Ishikawa (cell line): ENCODE results near the gene PTH2.

ENCODE experiments used
- CEBPB ChIP-seq: IDR thresholded peaks from 2 replicates; pipeline ENCODE4 v1.6.1; 2012
- CREB1 ChIP-seq: IDR thresholded peaks from 2 replicates; pipeline ENCODE4 v1.6.1; 2012; ENCODE audit warnings: low read depth
- EGR1 ChIP-seq: IDR thresholded peaks from 2 replicates; pipeline ENCODE4 v1.6.1; 2012
- EP300 ChIP-seq: IDR thresholded peaks from 2 replicates; pipeline ENCODE4 v1.6.1; 2012; ENCODE audit warnings: borderline replicate concordance
- FOXM1 ChIP-seq: IDR thresholded peaks from 2 replicates; pipeline ENCODE4 v1.6.1; 2012; ENCODE audit warnings: low read depth, borderline replicate concordance
- MAX ChIP-seq: IDR thresholded peaks from 2 replicates; pipeline ENCODE4 v1.6.1; 2012
- NFIC ChIP-seq: IDR thresholded peaks from 2 replicates; pipeline ENCODE4 v1.6.1; 2012
- RAD21 ChIP-seq: IDR thresholded peaks from 2 replicates; pipeline ENCODE4 v1.6.1; 2012; ENCODE audit warnings: low read depth
- REST ChIP-seq: IDR thresholded peaks from 2 replicates; pipeline ENCODE4 v1.6.1; 2012; ENCODE audit warnings: low read depth, mild to moderate bottlenecking
- TAF1 ChIP-seq: IDR thresholded peaks from 2 replicates; pipeline ENCODE4 v1.6.1; 2012; ENCODE audit warnings: low read depth, mild to moderate bottlenecking
- TCF12 ChIP-seq: IDR thresholded peaks from 2 replicates; pipeline ENCODE4 v1.6.1; 2012; ENCODE audit warnings: low read depth
- TEAD4 ChIP-seq: IDR thresholded peaks from 2 replicates; pipeline ENCODE4 v1.6.1; 2012
- USF1 ChIP-seq: IDR thresholded peaks from 2 replicates; pipeline ENCODE4 v1.6.1; 2012
- YY1 ChIP-seq: IDR thresholded peaks from 2 replicates; pipeline ENCODE4 v1.6.1; 2012; ENCODE audit warnings: low read depth
- ZBTB7A ChIP-seq: IDR thresholded peaks from 2 replicates; pipeline ENCODE4 v1.6.1; 2012; ENCODE audit warnings: low read depth

Gene PTH2

GRCh38 chr19:49430172-49430677 lies 7.0 kb upstream of the PTH2 start:
- TF ChIP-seq CEBPB (no peak), ZBTB7A (no peak), TCF12 (no peak), TEAD4 (no peak), EGR1 (no peak), CREB1 (no peak), REST (no peak), NFIC (no peak), YY1 (no peak), MAX (no peak), TAF1 (no peak), EP300 (no peak)

DNA sequence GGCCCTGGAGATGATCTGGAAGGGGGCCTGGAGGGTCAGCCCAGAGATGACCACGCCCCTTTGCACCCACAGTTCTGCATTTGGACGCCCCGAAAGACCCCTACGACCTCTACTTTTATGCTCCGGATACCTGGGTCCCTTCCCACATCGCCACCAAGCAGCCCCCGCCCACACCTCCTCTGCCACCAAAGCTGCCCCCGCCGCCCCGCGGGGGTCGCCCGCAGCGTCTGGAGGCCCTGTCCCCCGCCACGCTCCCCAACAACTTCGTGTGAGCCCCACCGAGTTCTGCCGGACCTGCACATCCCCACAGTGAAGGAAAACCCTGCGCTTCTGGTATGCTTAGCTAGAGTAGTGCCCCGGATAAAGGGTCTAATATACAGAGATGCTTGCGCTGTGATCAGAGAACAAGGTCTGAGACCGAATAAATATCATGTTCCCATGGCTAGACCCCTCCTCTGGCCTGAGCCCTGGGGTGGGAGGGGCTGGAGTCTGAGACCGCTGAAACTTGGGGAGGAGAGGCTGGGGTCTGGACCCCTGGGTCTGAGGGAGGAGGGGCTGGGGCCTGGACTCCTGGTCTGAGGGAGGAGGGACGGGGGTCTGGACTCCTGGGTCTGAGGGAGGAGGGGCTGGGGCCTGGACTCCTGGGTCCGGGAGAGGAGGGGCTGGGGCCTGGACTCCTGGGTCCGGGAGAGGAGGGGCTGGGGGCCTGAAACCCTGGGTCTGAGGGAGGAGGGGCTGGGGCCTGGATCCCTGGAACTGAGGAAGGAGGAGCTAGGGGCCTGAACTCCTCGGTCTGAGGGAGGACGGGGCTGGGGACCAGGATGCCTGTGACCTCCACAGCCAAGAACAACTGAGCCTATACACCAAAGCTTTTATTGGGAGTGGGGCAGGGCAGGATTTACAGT lies 5.6 kb upstream of the PTH2 start:
- no peak for TF ChIP-seq TAF1
- TF ChIP-seq FOXM1 = no peak
- no peak for TF ChIP-seq CEBPB
- no peak for TF ChIP-seq EGR1

- no peak for TF ChIP-seq YY1
- TF ChIP-seq EGR1 = no peak
- peak; percentile 68 for TF ChIP-seq MAX
- no peak for TF ChIP-seq FOXM1
- TF ChIP-seq NFIC = no peak
- TF ChIP-seq RAD21 = no peak
- TF ChIP-seq CEBPB = no peak
- TF ChIP-seq CREB1 = no peak
- no peak for TF ChIP-seq EP300
- TF ChIP-seq REST = no peak
- TF ChIP-seq TCF12 = no peak
- no peak for TF ChIP-seq ZBTB7A
- no peak for TF ChIP-seq TAF1
- TF ChIP-seq USF1 = peak; percentile 47
- no peak for TF ChIP-seq TEAD4
Measured at GRCh38 chr19:49427855-49428546, 4.8 kb upstream of the PTH2 start.

GRCh38 chr19:49427339-49427738 lies 4.1 kb upstream of the PTH2 start:
- TF ChIP-seq RAD21 (no peak), TAF1 (no peak), CREB1 (no peak), MAX (no peak), NFIC (no peak), REST (no peak), USF1 (no peak), TCF12 (no peak)
